Subcutaneous adipose tissue (tissue), 4 donors: Measurements from ENCODE around the gene LMTK2. TPM values are rescaled to one million over a fixed set of nuclear protein-coding genes. Genes with fewer than 3 reads are reported as not detected.

ENCODE experiments used
- CTCF ChIP-seq: fragments of 450-650 bp; IDR thresholded peaks from one replicate; pipeline ENCODE4 v1.5.1; 2016; ENCODE audit warnings: low read depth, mild to moderate bottlenecking, control low read depth, antibody characterized with exemption, moderate library complexity
- total RNA-seq, 4 donors: library from RNA; depleted of rRNA; stranded (reverse); fragments of >200 nt; gene quantifications; one replicate each; pipeline ENCODE4 v1.1.0, GENCODE V29; 2016

LMTK2 gene
- total RNA-seq, 4 donors from 2014 or later = 7.3 to 15.4 (median 8.6) TPM

GRCh38 chr7:98102170-98102569, 4.5 kb upstream of the LMTK2 start:
- no peak for TF ChIP-seq CTCF

- TF ChIP-seq CTCF = no peak
These were observed 619 bp upstream of the LMTK2 start for GRCh38 chr7:98105942-98106544.

- TF ChIP-seq CTCF = no peak
These were observed 655 bp downstream of the LMTK2 start for GRCh38 chr7:98107313-98107721.

- no peak for TF ChIP-seq CTCF
These were observed 3.8 kb downstream of the LMTK2 start for GRCh38 chr7:98110249-98111022.

GRCh38 chr7:98112077-98112476, 5.4 kb downstream of the LMTK2 start:
- no peak for TF ChIP-seq CTCF

- TF ChIP-seq CTCF = no peak
These were observed 9.3 kb downstream of the LMTK2 start for GRCh38 chr7:98115746-98116525.
